Suprapubic skin (tissue), 4 donors: ENCODE results near the gene S100A14.

Experiments
- EP300 ChIP-seq: sonication (generic); formaldehyde crosslinking; IDR thresholded peaks from one replicate; pipeline ENCODE4 v1.6.1; 2017; ENCODE audit warnings: antibody characterized with exemption
- POLR2A ChIP-seq, 2 donors: fragments of 450-650 bp; IDR thresholded peaks; one replicate each; pipeline ENCODE4 v1.6.1; 2017; ENCODE audit warnings: antibody characterized with exemption in 2 of 2, mild to moderate bottlenecking in 2 of 2, moderate library complexity in 2 of 2
- POLR2AphosphoS5 ChIP-seq, 3 donors: sonication (generic); formaldehyde crosslinking; IDR thresholded peaks; one replicate each; pipeline ENCODE4 v1.6.1; 2017; ENCODE audit warnings: antibody characterized with exemption in 3 of 3
- TF ChIP-seq, protein P1 (sequence below), 2 donors: fragments of 200-600 bp in 1 of 2; fragments of 450-650 bp in 1 of 2; sonication (generic) in 1 of 2; IDR thresholded peaks; one replicate each; pipeline ENCODE4 v1.5.1; 2016 to 2019; ENCODE audit warnings: antibody characterized with exemption in 2 of 2, mild to moderate bottlenecking in 1 of 2, moderate library complexity in 1 of 2

DNA sequence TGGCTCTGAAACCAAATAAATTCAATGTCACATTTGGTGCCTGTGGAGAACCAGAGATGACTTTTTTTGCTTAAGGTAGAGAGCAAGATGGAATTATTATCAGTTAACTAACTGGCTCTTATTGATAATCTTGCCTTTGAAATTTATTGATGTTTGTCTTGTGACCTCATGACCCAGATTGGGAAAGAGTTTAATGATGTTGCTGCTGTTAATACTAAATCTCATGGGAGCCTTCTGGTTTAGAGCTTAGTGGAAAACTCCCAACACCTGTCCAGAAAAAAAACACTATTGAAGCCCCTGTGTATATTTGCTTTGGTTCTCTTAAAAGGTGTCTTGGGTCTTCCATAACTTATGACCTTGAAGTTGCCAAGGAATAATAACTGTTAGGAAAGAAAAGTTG lies 27.7 kb upstream of the S100A14 start:
- TF ChIP-seq, protein P1, sequence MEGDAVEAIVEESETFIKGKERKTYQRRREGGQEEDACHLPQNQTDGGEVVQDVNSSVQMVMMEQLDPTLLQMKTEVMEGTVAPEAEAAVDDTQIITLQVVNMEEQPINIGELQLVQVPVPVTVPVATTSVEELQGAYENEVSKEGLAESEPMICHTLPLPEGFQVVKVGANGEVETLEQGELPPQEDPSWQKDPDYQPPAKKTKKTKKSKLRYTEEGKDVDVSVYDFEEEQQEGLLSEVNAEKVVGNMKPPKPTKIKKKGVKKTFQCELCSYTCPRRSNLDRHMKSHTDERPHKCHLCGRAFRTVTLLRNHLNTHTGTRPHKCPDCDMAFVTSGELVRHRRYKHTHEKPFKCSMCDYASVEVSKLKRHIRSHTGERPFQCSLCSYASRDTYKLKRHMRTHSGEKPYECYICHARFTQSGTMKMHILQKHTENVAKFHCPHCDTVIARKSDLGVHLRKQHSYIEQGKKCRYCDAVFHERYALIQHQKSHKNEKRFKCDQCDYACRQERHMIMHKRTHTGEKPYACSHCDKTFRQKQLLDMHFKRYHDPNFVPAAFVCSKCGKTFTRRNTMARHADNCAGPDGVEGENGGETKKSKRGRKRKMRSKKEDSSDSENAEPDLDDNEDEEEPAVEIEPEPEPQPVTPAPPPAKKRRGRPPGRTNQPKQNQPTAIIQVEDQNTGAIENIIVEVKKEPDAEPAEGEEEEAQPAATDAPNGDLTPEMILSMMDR (IDR thresholded peaks at IDR 0.05): no peak
- TF ChIP-seq POLR2AphosphoS5 (IDR thresholded peaks at IDR 0.05): no peak
- no peak for TF ChIP-seq POLR2A (IDR thresholded peaks at IDR 0.05)
- no peak for TF ChIP-seq EP300
